Endothelial cell of umbilical vein (primary cell): ENCODE results near the gene HDHD3. TPM values are rescaled to one million over a fixed set of nuclear protein-coding genes. Genes with fewer than 3 reads are reported as not detected.

Source experiments
- BruUV-seq: library from RNA; stranded (reverse); fragments of 400-500 nt; replicated peaks from 2 replicates; lab custom pipeline; 2021; lab: Mats Ljungman, UMichigan
- CTCF ChIA-PET: fragments of 300-600, 350-600 bp; sonication (Branson Sonifier 250); formaldehyde crosslinking; loops from one replicate; lab custom pipeline; 2021; ENCODE audit warnings: antibody characterized with exemption, inconsistent platforms; lab: Charles Lee
- POLR2A ChIA-PET: fragments of 300-600, 350-600 bp; sonication (Branson Sonifier 250); formaldehyde crosslinking; loops from one replicate; lab custom pipeline; 2021; ENCODE audit warnings: antibody characterized with exemption, inconsistent platforms; lab: Charles Lee
- DNase-seq: peaks from one replicate; pipeline ENCODE4 v3.0.0-alpha.2; 2011; ENCODE audit warnings: low read depth, low spot score
- FAIRE-seq: peaks from 2 replicates; lab custom pipeline; 2011; peaks lifted over from hg19 to GRCh38; lab: Jason Lieb, UNC
- H2AFZ ChIP-seq: 2 replicates; pipeline ENCODE4 v1.6.0; 2012; ENCODE audit warnings: low read depth, low read length, control low read depth, inconsistent platforms
- H3K27ac ChIP-seq: 2 replicates; pipeline ENCODE4 v1.5.1; 2011; ENCODE audit warnings: low read depth, mild to moderate bottlenecking, control low read depth, low read length, moderate library complexity; ENCODE audit not compliant: insufficient read depth
- H3K27me3 ChIP-seq, 2 experiments: 2 replicates each; pipeline versions ENCODE4 v1.6.0 to v1.6.1; 2011; ENCODE audit warnings: low read length in 2 of 2, mixed read lengths in 1 of 2; ENCODE audit not compliant: control insufficient read depth in 2 of 2, insufficient read depth in 2 of 2
- H3K36me3 ChIP-seq, 2 experiments: 2 replicates in 1 of 2; 3 replicates in 1 of 2; pipeline ENCODE4 v1.5.1; 2011; ENCODE audit warnings: low read length in 2 of 2, mild to moderate bottlenecking in 1 of 2, moderate library complexity in 1 of 2; ENCODE audit not compliant: control insufficient read depth in 2 of 2, insufficient read depth in 2 of 2; ENCODE audit errors: extremely low read depth in 1 of 2
- H3K4me1 ChIP-seq: 3 replicates; pipeline ENCODE4 v1.5.1; 2011; ENCODE audit warnings: mild to moderate bottlenecking, low read length; ENCODE audit not compliant: control insufficient read depth, insufficient read depth; ENCODE audit errors: extremely low read depth
- H3K4me2 ChIP-seq: 2 replicates; pipeline ENCODE4 v1.6.1; 2011; ENCODE audit warnings: low read length, control low read depth, mixed read lengths; ENCODE audit not compliant: insufficient read depth
- H3K4me3 ChIP-seq, 3 experiments: fragments of 200-600 bp in 1 of 3; sonication (generic), shearing (Covaris generic) in 1 of 3; replicated peaks in 1 of 3; 2 replicates each; pipeline ENCODE4 v1.5.1; 2011 to 2016; ENCODE audit warnings: control low read depth in 3 of 3, low read length in 3 of 3, mild to moderate bottlenecking in 2 of 3, inconsistent platforms in 1 of 3, low read depth in 1 of 3, moderate library complexity in 1 of 3; ENCODE audit not compliant: insufficient read depth in 1 of 3
- H3K79me2 ChIP-seq: 2 replicates; pipeline ENCODE4 v1.6.0; 2012; ENCODE audit warnings: low read length, inconsistent platforms; ENCODE audit not compliant: control insufficient read depth, insufficient read depth
- H3K9ac ChIP-seq: replicated peaks from 2 replicates; pipeline ENCODE3; 2011; ENCODE audit warnings: low read length, control low read depth; ENCODE audit not compliant: insufficient read depth; ENCODE audit errors: extremely low read depth
- H3K9me1 ChIP-seq: replicated peaks from 3 replicates; pipeline ENCODE4 v1.6.0; 2011; ENCODE audit warnings: mild to moderate bottlenecking, low read length; ENCODE audit not compliant: control insufficient read depth, insufficient read depth; ENCODE audit errors: extremely low read depth
- H3K9me3 ChIP-seq: replicated peaks from 2 replicates; pipeline ENCODE4 v1.5.1; 2012; ENCODE audit warnings: low read length, inconsistent platforms; ENCODE audit not compliant: control insufficient read depth, insufficient read depth
- H4K20me1 ChIP-seq: replicated peaks from 2 replicates; pipeline ENCODE3; 2011; ENCODE audit warnings: mild to moderate bottlenecking, low read length; ENCODE audit not compliant: control insufficient read depth, insufficient read depth; ENCODE audit errors: extremely low read depth
- CTCF ChIP-seq, 2 donors: IDR thresholded peaks; 1 replicate in 1 of 2; 2 replicates in 1 of 2; pipeline ENCODE4 v1.5.1; 2011; ENCODE audit warnings: low read length in 2 of 2, mild to moderate bottlenecking in 2 of 2, moderate library complexity in 2 of 2, control low read depth in 1 of 2, inconsistent platforms in 1 of 2, low read depth in 1 of 2; ENCODE audit not compliant: insufficient read depth in 1 of 2; ENCODE audit errors: extremely low read depth in 1 of 2
- FOS ChIP-seq: IDR thresholded peaks from 2 replicates; pipeline ENCODE4 v1.6.1; 2011; ENCODE audit warnings: mild to moderate bottlenecking, low read length, moderate library complexity, borderline replicate concordance; ENCODE audit not compliant: insufficient read depth
- GATA2 ChIP-seq: IDR thresholded peaks from 2 replicates; pipeline ENCODE4 v1.7.0; 2011; ENCODE audit warnings: low read depth, mild to moderate bottlenecking, moderate library complexity, mixed read lengths, low read length; ENCODE audit not compliant: insufficient read length, insufficient read depth
- JUN ChIP-seq: IDR thresholded peaks from 2 replicates; pipeline ENCODE4 v1.6.1; 2011; ENCODE audit warnings: borderline replicate concordance, low read depth; ENCODE audit not compliant: insufficient read length, insufficient read depth
- MAX ChIP-seq: IDR thresholded peaks from 2 replicates; pipeline ENCODE4 v1.6.1; 2011; ENCODE audit not compliant: insufficient read depth, insufficient read length
- MYC ChIP-seq: IDR thresholded peaks from one replicate; pipeline ENCODE4 v1.6.1; 2011; ENCODE audit warnings: mild to moderate bottlenecking, low read depth, low read length
- POLR2A ChIP-seq: IDR thresholded peaks from 2 replicates; pipeline ENCODE4 v1.6.1; 2012; ENCODE audit warnings: low read depth, mild to moderate bottlenecking, control low read depth, low read length
- POLR2AphosphoS5 ChIP-seq: IDR thresholded peaks from 2 replicates; pipeline ENCODE4 v1.6.1; 2012; ENCODE audit warnings: low read depth, mild to moderate bottlenecking, control low read depth, low read length, moderate library complexity; ENCODE audit not compliant: insufficient read depth
- dilution Hi-C: fragments of 300-500 bp; cut with MboI; formaldehyde crosslinking; loops from one replicate; pipeline ENCODE4 v1.15.0; 2019; ENCODE audit warnings: low sequenced_read_pairs; ENCODE audit not compliant: extremely low pct_ligation_motif_present
- intact Hi-C: fragments of 100-400 bp; cut with micrococcal nuclease; formaldehyde crosslinking; loops from one replicate; pipeline ENCODE4 v1.10.0; 2022
- polyA plus RNA-seq, 4 experiments: library from polyadenylated mRNA; depleted of rRNA in 3 of 4; stranded (reverse) in 3 of 4; unstranded in 1 of 4; fragments of >200 nt; gene quantifications; 2 replicates each; pipeline versions ENCODE4 v1.2.1 to v1.2.3, GENCODE V29; 2011 to 2012; ENCODE audit warnings: missing spikeins in 1 of 4
- total RNA-seq: library from RNA; stranded (reverse); gene quantifications from 2 replicates; pipeline ENCODE4 v1.2.3, GENCODE V29; 2021

The HDHD3 gene
- total and polyA plus RNA-seq, 2 donors (not counting 3 experiments of a cell fraction or from before 2014, with no cell fraction given) = 7.6 to 14.1 TPM

DNA sequence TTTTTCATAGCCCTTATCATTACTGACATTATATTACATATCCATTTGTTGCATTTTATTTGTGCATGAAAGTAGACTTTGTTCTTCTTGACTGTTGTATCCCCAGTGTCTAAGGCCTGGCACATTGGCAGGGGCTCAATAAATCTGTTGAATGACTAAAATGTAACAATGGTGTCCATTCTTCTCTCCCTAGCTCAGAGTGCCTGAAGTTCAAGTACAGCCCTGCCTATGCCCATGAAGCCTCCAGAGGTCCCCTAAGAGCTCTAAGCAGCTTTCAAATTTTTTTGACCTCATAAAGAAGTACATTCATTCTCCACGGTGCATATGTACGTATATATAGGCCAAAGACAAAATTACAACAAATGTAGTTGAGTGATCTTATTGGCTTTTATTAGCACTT, 31.6 kb downstream of the HDHD3 start:
- CTCF ChIA-PET = no interaction called here
- no peak overlapping the region for H3K4me3 ChIP-seq
- no peaks in the 10 kb centered on the region for H3K36me3 ChIP-seq
- no peaks in the 10 kb centered on the region for H4K20me1 ChIP-seq
- no peaks in the 10 kb centered on the region for H3K9me1 ChIP-seq
- no peak overlapping the region for H3K9ac ChIP-seq
- H3K4me1 ChIP-seq = peaks cover 8% of the 10 kb centered on the region
- FAIRE-seq = no peak
- POLR2A ChIA-PET = no interaction called here
- no TSS peak for BruUV-seq
- no peak overlapping the region for H3K4me2 ChIP-seq
- H3K27me3 ChIP-seq = peaks cover 19 to 31% of the 10 kb centered on the region in 2 experiments
- dilution Hi-C loops = no loop called here
- TF ChIP-seq POLR2A (no peak), GATA2 (no peak), MYC (no peak), CTCF (IDR thresholded peaks at IDR 0.05; ENCODE audit: extremely low read depth in 1 of 2, insufficient read depth in 1 of 2, low read depth in 1 of 2, low read length in 2 of 2) (no peak), JUN (no peak), POLR2AphosphoS5 (no peak)
- no peaks in the 10 kb centered on the region for H3K79me2 ChIP-seq
- H3K27ac ChIP-seq = no peak overlapping the region
- intact Hi-C loops = no loop called here
- no peak overlapping the region for H2AFZ ChIP-seq
- H3K9me3 ChIP-seq = no peaks in the 10 kb centered on the region
- no peak for DNase-seq

DNA sequence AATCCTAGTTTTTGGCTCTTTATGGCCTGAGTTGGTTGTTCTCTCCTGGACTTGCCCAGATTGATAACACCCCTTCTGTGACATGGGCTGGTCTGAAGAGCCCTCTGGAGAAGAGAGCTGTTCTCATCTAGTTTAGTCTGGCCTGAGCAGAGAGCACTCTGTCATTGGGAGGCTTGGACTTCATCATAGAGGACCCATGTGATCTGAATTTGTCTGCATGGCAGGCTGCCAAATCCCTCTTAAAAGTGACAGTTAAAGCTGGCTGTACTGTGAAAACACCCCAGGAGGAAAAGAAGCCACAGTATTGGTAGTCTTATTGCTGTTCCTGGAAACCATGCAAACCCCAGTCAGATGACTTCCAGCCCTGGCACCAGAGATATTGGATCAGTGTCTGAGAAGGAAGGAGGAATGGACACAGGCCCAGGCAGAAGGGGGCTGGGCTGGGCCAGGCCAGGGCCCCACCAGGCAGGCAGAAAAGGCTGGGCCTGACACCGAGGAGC, 33.0 kb downstream of the HDHD3 start:
- intact Hi-C loops (no loop called here), dilution Hi-C loops (no loop called here)
- Histone ChIP-seq H3K27ac (no peak overlapping the region), H3K79me2 (no peaks in the 10 kb centered on the region), H3K9me3 (no peaks in the 10 kb centered on the region), H3K36me3 (no peaks in the 10 kb centered on the region), H3K4me2 (no peak overlapping the region), H3K4me3 (no peak overlapping the region), H2AFZ (no peak overlapping the region), H4K20me1 (no peaks in the 10 kb centered on the region), H3K9ac (no peak overlapping the region), H3K4me1 (peaks cover 8% of the 10 kb centered on the region), H3K9me1 (no peaks in the 10 kb centered on the region), H3K27me3 (peaks cover 9 to 17% of the 10 kb centered on the region in 2 experiments)
- ChIA-PET POLR2A (no interaction called here), CTCF (no interaction called here)
- TF ChIP-seq MAX (no peak), POLR2A (no peak), JUN (no peak), CTCF (IDR thresholded peaks at IDR 0.05; ENCODE audit: extremely low read depth in 1 of 2, insufficient read depth in 1 of 2, low read depth in 1 of 2, low read length in 2 of 2) (no peak), MYC (no peak), FOS (no peak), GATA2 (no peak)
- DNase-seq (no peak), FAIRE-seq (no peak)
- BruUV-seq = no TSS peak
